ELF-1 (cell line): Measurements from ENCODE around the gene CDH13.

Source experiments
- DNase-seq: peaks from one replicate; pipeline ENCODE4 v3.0.0-alpha.2; 2016; ENCODE audit warnings: low read depth, low spot score

CDH13 gene

DNA sequence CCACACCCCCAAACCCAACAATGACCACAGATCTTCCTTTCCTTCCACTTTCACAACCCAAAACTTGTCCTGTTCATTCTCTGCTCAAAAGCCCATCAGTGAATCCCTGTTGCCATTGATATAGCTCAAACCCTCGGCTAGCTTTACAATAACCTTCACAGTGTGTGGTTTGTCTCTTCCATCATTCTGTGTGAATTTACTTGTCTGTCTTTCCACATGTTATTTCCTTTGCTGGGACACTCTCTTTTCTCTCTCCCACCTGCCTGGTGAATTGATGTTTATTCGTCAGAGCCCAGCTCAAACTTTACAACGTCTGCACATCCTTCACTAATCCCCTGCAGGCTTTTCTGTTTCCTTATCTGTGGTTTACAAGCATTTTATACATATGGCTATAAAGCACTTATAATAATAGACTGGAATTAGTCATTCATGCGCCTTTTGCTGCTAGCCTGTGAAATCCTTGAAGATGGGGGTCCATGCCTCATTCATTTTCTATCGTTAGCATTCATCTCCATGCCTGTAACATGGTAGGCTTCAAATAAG is 114.4 kb downstream of the CDH13 start:
- no peak for DNase-seq

- DNase-seq: no peak
These were observed 118.2 kb downstream of the CDH13 start for GRCh38 chr16:82744958-82745357.

DNA sequence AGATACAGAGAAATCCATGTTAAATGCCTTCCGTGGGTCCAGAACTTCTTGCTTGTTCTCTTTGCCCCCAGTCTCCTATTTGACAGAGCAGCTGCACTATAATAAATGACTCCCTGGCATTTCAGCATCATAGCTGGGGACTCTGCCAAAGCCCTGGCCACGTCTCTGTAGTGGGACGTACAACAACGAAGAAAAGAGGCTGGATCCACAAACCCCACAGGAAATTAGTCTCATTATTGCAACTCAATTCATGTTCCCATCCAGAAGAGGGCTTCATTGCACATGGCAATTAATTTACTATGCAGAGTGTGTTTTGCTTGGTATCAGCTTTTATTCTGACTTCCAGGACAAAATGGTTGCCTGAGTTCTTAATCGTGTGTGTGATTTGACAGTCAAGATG is 121.3 kb downstream of the CDH13 start:
- DNase-seq: no peak

GRCh38 chr16:82750068-82750467 is 123.3 kb downstream of the CDH13 start:
- no peak for DNase-seq

GRCh38 chr16:82751020-82751419 is 124.3 kb downstream of the CDH13 start:
- no peak for DNase-seq

DNA sequence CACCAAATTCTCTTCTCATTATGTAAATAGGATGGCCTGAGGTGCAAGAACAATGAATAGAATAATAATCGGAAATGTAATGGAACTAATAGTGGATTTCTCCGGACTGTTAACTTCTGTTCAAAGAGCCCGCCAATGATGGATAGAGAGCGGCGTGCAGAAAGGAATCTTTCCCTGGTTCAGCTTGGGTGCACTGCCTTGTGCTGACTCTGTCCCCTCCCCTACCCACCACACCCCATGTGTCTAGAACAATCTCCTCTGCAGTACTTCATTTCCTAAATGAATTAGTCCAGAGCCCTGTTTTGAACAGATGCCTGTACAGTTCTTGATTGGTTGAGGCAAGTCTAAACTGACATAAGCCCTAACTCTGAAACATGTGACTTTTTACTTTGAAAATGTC is 125.4 kb downstream of the CDH13 start:
- no peak for DNase-seq

GRCh38 chr16:82753821-82754220 is 127.1 kb downstream of the CDH13 start:
- DNase-seq: no peak

GRCh38 chr16:82754716-82755513 is 128.1 kb downstream of the CDH13 start:
- DNase-seq: no peak

- DNase-seq: peak; percentile 5
These were observed 129.0 kb downstream of the CDH13 start for GRCh38 chr16:82755570-82756282.

GRCh38 chr16:82756283-82756599 is 129.5 kb downstream of the CDH13 start:
- no peak for DNase-seq

DNA sequence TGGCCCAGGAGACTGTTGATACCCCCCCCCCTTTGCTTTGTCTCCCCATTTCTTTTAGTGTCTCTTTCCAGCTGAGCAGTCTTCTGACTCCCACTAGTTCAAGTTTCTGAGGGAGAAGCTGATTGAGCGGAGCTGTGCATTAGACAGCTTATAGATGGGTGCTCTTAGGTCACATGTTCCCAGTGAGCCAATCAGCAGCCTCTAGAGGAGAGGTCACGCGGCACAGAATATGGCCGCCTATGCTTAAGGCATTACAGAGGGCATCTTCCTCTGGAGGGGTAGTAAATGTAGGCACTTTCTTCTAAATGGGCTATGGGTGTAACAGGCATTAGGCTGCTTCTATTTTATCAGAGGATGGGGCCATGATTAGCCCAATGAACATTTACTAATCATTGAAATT is 131.6 kb downstream of the CDH13 start:
- DNase-seq: no peak

- DNase-seq: no peak
These were observed 132.1 kb downstream of the CDH13 start for GRCh38 chr16:82758904-82759303.

GRCh38 chr16:82761236-82761635 is 134.5 kb downstream of the CDH13 start:
- no peak for DNase-seq

DNA sequence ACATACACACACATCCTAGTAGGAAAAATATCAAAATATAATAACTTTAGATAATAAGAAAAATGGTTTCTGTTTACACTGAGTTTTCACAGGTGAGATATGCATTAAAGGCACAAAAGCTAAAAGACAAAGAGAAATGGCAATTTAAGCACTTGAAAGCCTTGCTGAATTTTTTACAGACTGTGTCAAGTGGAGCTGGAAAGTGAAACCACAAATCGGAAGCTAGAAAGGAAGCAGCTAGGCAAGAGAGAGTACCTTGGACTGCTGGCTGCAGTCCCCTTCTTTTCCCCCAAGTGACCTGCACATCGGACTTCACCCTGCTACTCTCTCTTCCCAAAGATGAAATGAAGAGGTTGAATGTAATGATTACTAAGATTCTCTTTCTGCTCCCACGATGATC is 135.1 kb downstream of the CDH13 start:
- no peak for DNase-seq

DNA sequence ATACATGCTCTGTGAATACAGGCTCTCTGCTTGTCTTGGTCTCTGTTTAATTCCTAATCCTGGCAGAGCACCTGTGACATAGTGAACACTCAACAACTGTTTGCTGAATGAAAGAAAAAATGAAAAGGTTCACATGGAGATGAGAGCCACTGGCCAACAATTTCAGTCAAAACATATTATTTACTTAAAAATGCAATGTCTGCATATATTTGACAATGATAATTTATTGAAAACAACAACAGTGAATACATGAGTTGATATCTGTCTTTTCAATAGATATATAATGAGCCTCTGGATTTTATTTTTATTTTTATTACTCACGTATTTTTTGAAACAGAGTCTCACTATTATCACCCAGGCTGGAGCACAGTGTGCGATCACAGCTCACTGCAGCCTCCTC is 136.6 kb downstream of the CDH13 start:
- no peak for DNase-seq

GRCh38 chr16:82767198-82767597 is 140.4 kb downstream of the CDH13 start:
- no peak for DNase-seq

DNA sequence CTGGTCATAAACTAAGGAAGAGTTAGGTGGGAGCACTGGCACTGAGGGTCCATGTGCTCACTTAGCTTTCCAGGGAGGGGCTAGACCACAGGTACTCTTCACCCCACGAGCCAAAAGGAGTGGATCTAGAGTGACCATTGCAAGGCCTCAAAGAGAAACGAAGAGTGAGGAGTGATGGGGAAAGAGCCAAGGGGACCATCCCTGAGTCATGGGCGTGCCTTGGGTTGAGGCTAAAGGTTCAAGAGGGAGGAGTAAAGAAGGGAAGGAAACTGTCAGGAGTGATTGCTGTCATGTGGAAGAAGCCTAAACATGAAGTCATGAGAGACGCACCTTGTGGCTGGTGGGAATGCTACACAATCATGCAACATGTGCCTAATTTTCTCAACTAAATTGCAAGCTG is 141.0 kb downstream of the CDH13 start:
- no peak for DNase-seq

- DNase-seq: no peak
These were observed 143.1 kb downstream of the CDH13 start for GRCh38 chr16:82769845-82770244.

- no peak for DNase-seq
These were observed 145.4 kb downstream of the CDH13 start for GRCh38 chr16:82772215-82772614.

GRCh38 chr16:82773018-82773417 is 146.2 kb downstream of the CDH13 start:
- DNase-seq: no peak

- no peak for DNase-seq
These were observed 149.8 kb downstream of the CDH13 start for GRCh38 chr16:82776470-82777146.

DNA sequence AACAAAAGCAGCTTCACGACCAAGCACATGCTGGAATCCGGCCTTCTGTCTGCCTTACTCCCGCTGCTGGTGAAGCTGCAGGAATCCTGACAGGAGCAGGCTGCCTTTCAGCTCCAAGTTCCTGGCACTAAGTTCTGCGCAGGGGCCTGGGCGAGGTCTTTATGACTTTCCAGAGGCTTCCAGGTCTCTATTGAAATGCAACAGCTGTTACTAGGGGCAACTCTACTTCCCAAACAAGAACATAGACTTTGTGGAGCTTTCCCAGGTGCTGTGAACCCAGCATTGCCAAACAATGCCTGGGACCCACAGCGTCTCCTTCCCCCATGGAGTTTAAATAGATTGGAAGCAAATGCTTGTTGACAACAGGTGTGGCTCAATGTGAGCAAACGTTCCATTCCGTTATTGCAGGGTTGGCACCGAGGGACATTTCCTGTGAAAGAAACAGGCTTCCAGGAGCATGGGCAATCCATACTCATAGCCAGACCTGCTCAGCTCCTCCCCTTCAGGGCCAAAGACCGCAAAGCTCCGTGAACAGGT is 156.0 kb downstream of the CDH13 start:
- peak; percentile 29 for DNase-seq
